GM10248 (cell line): ENCODE measurements around the gene ELP4.

Experiments
- CTCF ChIA-PET: fragments of 300-600 bp; sonication (Branson Sonifier 250); formaldehyde crosslinking; extraction: SDS; loops from one replicate; lab custom pipeline; 2021; ENCODE audit warnings: antibody characterized with exemption; lab: Yijun Ruan, JAX
- POLR2A ChIA-PET: fragments of 350-650 bp; sonication (Branson Sonifier 250); formaldehyde crosslinking; extraction: SDS; loops from one replicate; lab custom pipeline; 2020; ENCODE audit warnings: antibody characterized with exemption; lab: Yijun Ruan, JAX
- DNase-seq: peaks from one replicate; pipeline ENCODE4 v3.0.0; 2012; ENCODE audit errors: extremely low spot score
- TF ChIP-seq, protein P1 (sequence below): IDR thresholded peaks from 2 replicates; pipeline ENCODE4 v1.5.1; 2012; ENCODE audit warnings: mild to moderate bottlenecking, low read depth; ENCODE audit errors: extremely low read depth, missing control alignments, control extremely low read depth

Gene ELP4

DNA sequence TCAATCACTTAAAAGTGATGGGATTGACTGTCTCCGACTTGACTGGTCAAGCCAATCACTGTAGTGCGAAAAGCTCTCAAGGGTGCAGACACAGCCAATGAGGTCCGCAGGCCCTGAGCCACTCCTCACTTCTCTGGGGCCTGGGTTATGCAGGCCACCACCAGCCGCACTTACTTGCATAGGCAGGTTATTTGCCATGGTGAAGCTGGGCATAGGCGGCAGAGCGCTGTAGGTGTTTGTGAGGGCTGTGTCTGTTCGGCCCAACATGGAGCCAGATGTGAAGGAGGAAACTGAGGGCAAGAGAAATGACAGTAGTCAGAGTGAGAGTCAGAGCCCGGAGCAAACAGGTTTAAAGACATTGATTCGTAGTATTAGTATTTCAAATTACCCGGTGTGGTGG, 283.7 kb downstream of the ELP4 start:
- CTCF ChIA-PET = no interaction called here
- TF ChIP-seq, protein P1, sequence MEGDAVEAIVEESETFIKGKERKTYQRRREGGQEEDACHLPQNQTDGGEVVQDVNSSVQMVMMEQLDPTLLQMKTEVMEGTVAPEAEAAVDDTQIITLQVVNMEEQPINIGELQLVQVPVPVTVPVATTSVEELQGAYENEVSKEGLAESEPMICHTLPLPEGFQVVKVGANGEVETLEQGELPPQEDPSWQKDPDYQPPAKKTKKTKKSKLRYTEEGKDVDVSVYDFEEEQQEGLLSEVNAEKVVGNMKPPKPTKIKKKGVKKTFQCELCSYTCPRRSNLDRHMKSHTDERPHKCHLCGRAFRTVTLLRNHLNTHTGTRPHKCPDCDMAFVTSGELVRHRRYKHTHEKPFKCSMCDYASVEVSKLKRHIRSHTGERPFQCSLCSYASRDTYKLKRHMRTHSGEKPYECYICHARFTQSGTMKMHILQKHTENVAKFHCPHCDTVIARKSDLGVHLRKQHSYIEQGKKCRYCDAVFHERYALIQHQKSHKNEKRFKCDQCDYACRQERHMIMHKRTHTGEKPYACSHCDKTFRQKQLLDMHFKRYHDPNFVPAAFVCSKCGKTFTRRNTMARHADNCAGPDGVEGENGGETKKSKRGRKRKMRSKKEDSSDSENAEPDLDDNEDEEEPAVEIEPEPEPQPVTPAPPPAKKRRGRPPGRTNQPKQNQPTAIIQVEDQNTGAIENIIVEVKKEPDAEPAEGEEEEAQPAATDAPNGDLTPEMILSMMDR = no peak
- no peak for DNase-seq
- POLR2A ChIA-PET = no interaction called here

DNA sequence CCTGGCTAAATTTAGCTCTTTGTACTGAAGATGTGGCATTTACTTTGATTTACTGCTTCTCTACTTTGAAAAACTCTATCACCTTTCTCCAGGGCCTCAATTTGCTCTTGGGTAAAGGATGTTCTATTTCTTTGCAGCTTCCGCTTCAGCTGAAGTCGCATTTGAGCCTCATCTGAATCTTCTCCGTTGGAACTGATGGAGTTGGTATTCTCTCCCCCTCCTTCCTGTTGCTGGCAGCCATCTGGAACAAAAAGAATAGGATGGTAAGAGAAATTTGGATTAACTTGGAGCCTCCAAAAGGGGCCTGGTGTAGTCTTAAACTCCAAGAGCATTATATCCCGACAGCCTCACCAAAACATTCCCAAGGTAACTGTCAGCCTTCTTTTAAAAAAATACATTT, 285.0 kb downstream of the ELP4 start:
- TF ChIP-seq, protein P1 = no peak
- POLR2A ChIA-PET = no interaction called here
- CTCF ChIA-PET = no interaction called here
- no peak for DNase-seq

DNA sequence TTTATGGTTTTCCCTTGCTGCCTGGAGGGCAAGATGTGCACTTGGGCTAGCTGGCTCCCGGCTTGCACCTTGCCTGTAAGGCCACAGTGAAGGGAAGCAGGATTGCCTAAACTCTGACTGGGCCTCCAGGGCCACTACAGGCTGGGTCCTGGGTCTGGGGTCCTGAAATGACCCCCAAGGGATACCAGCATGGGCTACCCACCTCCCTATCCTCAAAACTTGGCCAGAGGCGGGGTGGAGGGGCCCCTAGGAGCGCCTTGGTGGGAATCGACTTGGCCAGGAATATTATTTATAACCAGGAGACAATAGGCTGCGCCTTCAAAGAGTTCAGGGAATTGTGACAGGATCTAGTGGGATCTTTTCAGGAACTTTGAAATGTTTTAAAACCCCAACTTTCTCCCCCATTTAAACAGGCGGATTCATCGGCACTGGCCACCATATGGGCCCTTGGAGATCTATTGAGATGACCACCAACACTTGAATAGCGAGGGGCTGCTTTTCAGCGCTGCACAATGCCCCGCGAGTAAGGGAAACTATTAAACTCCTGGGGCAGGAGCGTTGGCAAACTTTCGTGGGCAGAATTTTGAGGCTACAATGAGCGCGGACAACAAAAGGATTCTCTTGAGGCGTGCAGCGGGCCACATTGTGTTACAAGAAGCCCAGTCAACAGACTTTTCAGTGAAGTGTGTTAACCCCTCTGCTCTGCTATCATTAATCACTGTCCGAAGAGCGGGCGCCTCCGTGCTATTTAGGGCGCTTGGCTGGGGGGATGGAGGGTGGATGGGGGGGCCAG, 286.3 kb downstream of the ELP4 start:
- no peak for DNase-seq
- ChIA-PET CTCF (interaction anchor here (0.9 kb wide), 1 partner anchor 21 kb away, joined by 3 read pairs; no protein-coding TSS in a partner anchor), POLR2A (no interaction called here)
- TF ChIP-seq, protein P1 = no peak

GRCh38 chr11:31796499-31797189, 287.1 kb downstream of the ELP4 start:
- CTCF ChIA-PET = no interaction called here
- DNase-seq = peak; percentile 9
- TF ChIP-seq, protein P1 = no peak
- POLR2A ChIA-PET = no interaction called here

DNA sequence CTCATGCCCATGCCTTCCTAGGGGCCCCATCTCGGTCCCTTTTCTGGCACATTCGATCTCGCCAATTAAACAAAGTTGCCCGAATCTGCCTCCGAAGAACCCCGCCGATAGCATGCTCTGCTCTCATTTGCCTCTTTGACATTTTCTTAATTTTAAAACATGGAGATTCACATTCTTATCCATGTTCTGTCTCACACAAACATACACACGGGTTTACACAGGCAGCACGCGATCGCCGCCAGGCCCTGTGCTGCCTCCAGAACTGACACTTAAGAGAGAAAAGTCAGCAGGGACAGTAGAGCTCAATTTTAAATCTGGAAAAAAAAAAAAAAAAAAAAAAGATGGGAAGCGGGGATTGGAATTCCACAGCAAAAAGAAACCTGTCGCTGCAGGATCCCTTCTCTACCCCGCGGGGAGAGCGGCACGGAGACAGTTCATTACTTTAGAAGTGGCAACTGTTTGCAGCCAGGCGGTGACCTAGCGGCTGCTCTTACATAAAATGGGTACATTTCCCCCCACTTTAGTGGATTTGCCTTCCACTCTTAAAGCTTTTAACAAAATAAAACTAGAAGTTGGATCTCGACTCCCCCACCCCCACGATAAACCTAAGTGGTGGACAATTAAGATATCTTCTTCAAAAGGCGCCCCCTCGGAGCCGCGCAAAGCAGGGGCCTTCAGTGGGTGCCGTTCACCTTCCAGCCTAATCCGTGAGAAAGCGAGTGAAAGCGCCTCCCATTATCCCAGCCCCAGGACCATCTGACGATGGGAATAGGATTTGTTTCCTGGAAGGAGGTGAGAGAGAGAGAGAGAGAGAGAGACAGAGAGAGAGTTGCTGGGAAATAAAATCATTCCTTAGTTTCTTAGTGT, 287.9 kb downstream of the ELP4 start:
- ChIA-PET POLR2A (no interaction called here), CTCF (no interaction called here)
- DNase-seq = peak; percentile 13
- TF ChIP-seq, protein P1 = no peak

DNA sequence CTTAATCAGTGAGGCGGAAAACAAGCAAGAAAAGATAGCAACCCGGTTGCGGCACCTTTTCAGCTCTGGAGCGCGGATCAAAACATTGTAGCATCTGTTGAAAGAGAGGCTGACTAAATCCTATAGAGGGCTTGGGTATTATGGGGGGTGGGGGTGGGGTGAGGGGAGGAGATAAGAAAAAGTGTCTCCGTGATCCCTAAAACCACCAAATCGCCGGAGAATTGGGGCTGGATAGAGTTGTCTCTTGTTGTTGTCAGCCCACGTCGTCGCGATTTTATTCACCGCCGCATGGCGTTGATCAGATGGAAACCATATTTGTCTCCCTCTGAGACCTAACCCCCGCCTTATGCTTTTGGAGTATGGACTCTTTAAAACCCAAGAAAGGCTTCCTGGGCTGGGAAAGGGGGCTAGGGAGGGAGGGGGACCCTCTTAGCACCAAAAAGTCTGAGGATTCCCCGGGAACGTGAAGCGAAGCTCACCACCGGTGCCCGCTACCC, 288.5 kb downstream of the ELP4 start:
- DNase-seq = peak; percentile 11
- TF ChIP-seq, protein P1 = no peak
- ChIA-PET POLR2A (no interaction called here), CTCF (interaction anchor here (1.0 to 1.9 kb wide), 3 partner anchors 10 to 400 kb away, joined by 4 to 5 read pairs (median 4); no protein-coding TSS in a partner anchor)
